Tibial nerve (tissue), 4 donors: ENCODE data around the gene TTLL8. TPM values are rescaled to one million over a fixed set of nuclear protein-coding genes. Genes with fewer than 3 reads are reported as not detected.

Experiments used
- DNase-seq, 2 donors: peaks; one replicate each; pipeline ENCODE4 v3.0.0-alpha.2; 2019; ENCODE audit warnings: low spot score in 2 of 2
- H3K27ac ChIP-seq, 4 donors: fragments of 200-600 bp; sonication (generic) in 3 of 4; one replicate each; pipeline ENCODE4 v1.5.1; 2017 to 2019; ENCODE audit warnings: mild to moderate bottlenecking in 1 of 4
- H3K27me3 ChIP-seq, 2 donors: fragments of 200-600 bp; sonication (generic) in 1 of 2; one replicate each; pipeline versions ENCODE4 v1.5.1 to v1.6.0; 2017 to 2019
- H3K36me3 ChIP-seq, 3 donors: fragments of 200-600 bp; sonication (generic); one replicate each; pipeline ENCODE4 v1.5.1; 2018 to 2019
- H3K4me1 ChIP-seq, 4 donors: fragments of 200-600 bp; sonication (generic) in 3 of 4; one replicate each; pipeline ENCODE4 v1.5.1; 2017 to 2019
- H3K4me3 ChIP-seq, 4 donors: fragments of 200-600 bp; sonication (generic) in 3 of 4; one replicate each; pipeline ENCODE4 v1.5.1; 2017 to 2019; ENCODE audit warnings: mild to moderate bottlenecking in 1 of 4, moderate library complexity in 1 of 4
- H3K9me3 ChIP-seq, 4 donors: fragments of 200-600 bp; sonication (generic) in 3 of 4; one replicate each; pipeline ENCODE4 v1.5.1; 2017 to 2019
- CTCF ChIP-seq, 5 experiments: fragments of 200-600 bp in 3 of 5; fragments of 450-650 bp in 2 of 5; sonication (generic) in 3 of 5; IDR thresholded peaks; one replicate each; pipeline ENCODE4 v1.5.1; 2016 to 2019; ENCODE audit warnings: antibody characterized with exemption in 5 of 5, mild to moderate bottlenecking in 3 of 5, moderate library complexity in 2 of 5
- EP300 ChIP-seq, 2 donors: sonication (generic); formaldehyde crosslinking; IDR thresholded peaks; one replicate each; pipeline ENCODE4 v1.6.1; 2017; ENCODE audit warnings: antibody characterized with exemption in 2 of 2, mild to moderate bottlenecking in 1 of 2
- POLR2A ChIP-seq, 2 donors: fragments of 450-650 bp; IDR thresholded peaks; one replicate each; pipeline ENCODE4 v1.6.1; 2017; ENCODE audit warnings: antibody characterized with exemption in 2 of 2, mild to moderate bottlenecking in 2 of 2, moderate library complexity in 2 of 2
- WGBS, 2 donors: methylation state at CpG; one replicate each; pipeline ENCODE4 v1.1.5; 2018; 5-methylcytosine and 5-hydroxymethylcytosine counted together
- total RNA-seq, 4 donors: library from RNA; depleted of rRNA; stranded (reverse); fragments of >200 nt; gene quantifications; one replicate each; pipeline ENCODE4 v1.1.0, GENCODE V29; 2016

Gene TTLL8
- total RNA-seq, 4 donors from 2014 or later, result not detected

GRCh38 chr22:50045211-50046018 lies 12.7 kb downstream of the TTLL8 start:
- Histone ChIP-seq H3K27ac (no peak overlapping the region), H3K4me3 (no peak overlapping the region), H3K4me1 (no peaks in the 10 kb centered on the region), H3K36me3 (no peaks in the 10 kb centered on the region), H3K27me3 (peaks cover 0 to 9% of the 10 kb centered on the region in 2 donors), H3K9me3 (no peaks in the 10 kb centered on the region)
- WGBS, 2 donors, result 61 to 69% methylated on average over 16 to 34 of the region's 35 CpGs
- DNase-seq, result no peak
- TF ChIP-seq POLR2A (IDR thresholded peaks at IDR 0.05) (no peak), EP300 (IDR thresholded peaks at IDR 0.05) (no peak), CTCF (IDR thresholded peaks at IDR 0.05) (no peak)

GRCh38 chr22:50044485-50045118 lies 13.5 kb downstream of the TTLL8 start:
- no peaks in the 10 kb centered on the region for H3K36me3 ChIP-seq

GRCh38 chr22:50041361-50042065 lies 16.6 kb downstream of the TTLL8 start:
- 81 to 83% methylated on average over 12 to 17 of the region's 17 CpGs for WGBS, 2 donors
- TF ChIP-seq EP300 (IDR thresholded peaks at IDR 0.05) (no peak), CTCF (IDR thresholded peaks at IDR 0.05) (no peak)
- H3K9me3 ChIP-seq, result peaks cover 0 to 23% (median 2%) of the 10 kb centered on the region in 4 donors
- no peak for DNase-seq
- no peak overlapping the region for H3K4me3 ChIP-seq
- H3K27me3 ChIP-seq, result peaks cover 0 to 2% of the 10 kb centered on the region in 2 donors
- no peak overlapping the region for H3K27ac ChIP-seq
- H3K36me3 ChIP-seq, result no peaks in the 10 kb centered on the region
- no peaks in the 10 kb centered on the region for H3K4me1 ChIP-seq

More at GRCh38 chr22:50044485-50045118, 13.5 kb downstream of the TTLL8 start:
- Histone ChIP-seq H3K4me1 (no peaks in the 10 kb centered on the region), H3K27me3 (peaks cover 0 to 9% of the 10 kb centered on the region in 2 donors), H3K27ac (no peak overlapping the region), H3K9me3 (peaks cover 0 to 5% (median 0%) of the 10 kb centered on the region in 4 donors), H3K4me3 (no peak overlapping the region)
- no peak for DNase-seq
- 74% methylated on average over 28 to 29 of the region's 30 CpGs for WGBS, 2 donors
- TF ChIP-seq EP300 (IDR thresholded peaks at IDR 0.05), result no peak
- TF ChIP-seq CTCF (IDR thresholded peaks at IDR 0.05), result no peak

GRCh38 chr22:50040717-50041116 lies 17.4 kb downstream of the TTLL8 start:
- peaks cover 0 to 23% (median 2%) of the 10 kb centered on the region in 4 donors for H3K9me3 ChIP-seq
- H3K4me1 ChIP-seq, result no peaks in the 10 kb centered on the region
- H3K36me3 ChIP-seq, result no peaks in the 10 kb centered on the region
- H3K27ac ChIP-seq, result no peak overlapping the region
- WGBS, 2 donors, result 87% methylated on average over 5 to 7 of the region's 7 CpGs
- H3K27me3 ChIP-seq, result no peaks in the 10 kb centered on the region
- DNase-seq, result no peak
- TF ChIP-seq POLR2A (IDR thresholded peaks at IDR 0.05), result no peak
- TF ChIP-seq CTCF (IDR thresholded peaks at IDR 0.05), result no peak
- no peak for TF ChIP-seq EP300 (IDR thresholded peaks at IDR 0.05)
- H3K4me3 ChIP-seq, result no peak overlapping the region
